GM12891 (cell line): ENCODE measurements around the gene DNAI7.

ENCODE experiments used
- PAX5 ChIP-seq: IDR thresholded peaks from 2 replicates; pipeline ENCODE4 v1.6.1; 2011; ENCODE audit warnings: low read length, moderate library complexity, mild to moderate bottlenecking; ENCODE audit not compliant: insufficient read depth, severe bottlenecking
- POLR2A ChIP-seq: IDR thresholded peaks from 2 replicates; pipeline ENCODE4 v1.6.1; 2011; ENCODE audit warnings: low read depth, low read length, control low read depth
- POLR2AphosphoS5 ChIP-seq: IDR thresholded peaks from 2 replicates; pipeline ENCODE4 v1.6.1; 2011; ENCODE audit warnings: low read depth, low read length, control low read depth
- POU2F2 ChIP-seq: IDR thresholded peaks from 2 replicates; pipeline ENCODE4 v1.6.1; 2011; ENCODE audit warnings: low read depth, mild to moderate bottlenecking, control low read depth, low read length, moderate library complexity
- SPI1 ChIP-seq: IDR thresholded peaks from 2 replicates; pipeline ENCODE4 v1.6.1; 2011; ENCODE audit warnings: low read depth, low read length, control low read depth
- TAF1 ChIP-seq: IDR thresholded peaks from 2 replicates; pipeline ENCODE4 v1.6.1; 2011; ENCODE audit warnings: low read depth, low read length, control low read depth

GRCh38 chr12:25186788-25187402 is 8.1 kb downstream of the DNAI7 start:
- TF ChIP-seq POLR2A (no peak), POLR2AphosphoS5 (no peak), SPI1 (no peak), TAF1 (no peak), POU2F2 (no peak), PAX5 (no peak)
